Measurements from ENCODE around the gene CNOT3.

DNA sequence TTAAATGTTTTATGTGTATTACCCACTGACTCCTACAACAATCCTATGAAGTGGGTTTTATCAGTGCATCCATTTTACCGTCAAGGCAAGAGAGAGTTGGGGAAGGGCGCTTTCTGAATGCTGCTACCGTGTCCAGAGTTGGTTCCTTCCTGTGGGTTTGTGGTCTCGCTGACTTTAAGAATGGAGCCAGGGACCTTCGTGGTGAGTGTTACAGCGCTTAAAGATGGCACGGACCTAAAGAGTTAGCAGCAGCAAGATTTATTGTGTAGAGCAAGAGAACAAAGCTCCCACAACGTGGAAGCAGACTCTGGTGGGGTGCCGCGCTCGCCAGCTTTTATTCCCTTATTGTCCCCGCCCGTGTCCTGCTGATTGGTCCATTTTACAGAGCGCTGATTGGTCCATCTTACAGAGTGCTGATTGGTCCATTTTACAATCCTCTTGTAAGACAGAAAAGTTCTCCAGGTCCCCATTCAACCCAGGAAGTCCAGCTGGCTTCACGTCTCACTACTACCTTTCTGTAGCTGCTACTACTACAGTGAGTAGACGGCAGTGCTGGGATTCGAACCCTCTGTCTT, 43.0 kb upstream of the CNOT3 start:
- TF ChIP-seq, protein P1, sequence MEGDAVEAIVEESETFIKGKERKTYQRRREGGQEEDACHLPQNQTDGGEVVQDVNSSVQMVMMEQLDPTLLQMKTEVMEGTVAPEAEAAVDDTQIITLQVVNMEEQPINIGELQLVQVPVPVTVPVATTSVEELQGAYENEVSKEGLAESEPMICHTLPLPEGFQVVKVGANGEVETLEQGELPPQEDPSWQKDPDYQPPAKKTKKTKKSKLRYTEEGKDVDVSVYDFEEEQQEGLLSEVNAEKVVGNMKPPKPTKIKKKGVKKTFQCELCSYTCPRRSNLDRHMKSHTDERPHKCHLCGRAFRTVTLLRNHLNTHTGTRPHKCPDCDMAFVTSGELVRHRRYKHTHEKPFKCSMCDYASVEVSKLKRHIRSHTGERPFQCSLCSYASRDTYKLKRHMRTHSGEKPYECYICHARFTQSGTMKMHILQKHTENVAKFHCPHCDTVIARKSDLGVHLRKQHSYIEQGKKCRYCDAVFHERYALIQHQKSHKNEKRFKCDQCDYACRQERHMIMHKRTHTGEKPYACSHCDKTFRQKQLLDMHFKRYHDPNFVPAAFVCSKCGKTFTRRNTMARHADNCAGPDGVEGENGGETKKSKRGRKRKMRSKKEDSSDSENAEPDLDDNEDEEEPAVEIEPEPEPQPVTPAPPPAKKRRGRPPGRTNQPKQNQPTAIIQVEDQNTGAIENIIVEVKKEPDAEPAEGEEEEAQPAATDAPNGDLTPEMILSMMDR (IDR thresholded peaks at IDR 0.05): no peak
- TF ChIP-seq POLR2A (IDR thresholded peaks at IDR 0.05): no peak
